Fibroblast of skin of right biceps (primary cell): ENCODE data around the gene TTLL1.
"Not testable (repeated sequence)": the region's sequence is repeated elsewhere in the genome, so short reads cannot be mapped to it uniquely, and the experiment has no call there.

ENCODE experiments used
- DNase-seq: peaks from one replicate; pipeline ENCODE4 v3.0.0-alpha.2; 2013

TTLL1 gene

DNA sequence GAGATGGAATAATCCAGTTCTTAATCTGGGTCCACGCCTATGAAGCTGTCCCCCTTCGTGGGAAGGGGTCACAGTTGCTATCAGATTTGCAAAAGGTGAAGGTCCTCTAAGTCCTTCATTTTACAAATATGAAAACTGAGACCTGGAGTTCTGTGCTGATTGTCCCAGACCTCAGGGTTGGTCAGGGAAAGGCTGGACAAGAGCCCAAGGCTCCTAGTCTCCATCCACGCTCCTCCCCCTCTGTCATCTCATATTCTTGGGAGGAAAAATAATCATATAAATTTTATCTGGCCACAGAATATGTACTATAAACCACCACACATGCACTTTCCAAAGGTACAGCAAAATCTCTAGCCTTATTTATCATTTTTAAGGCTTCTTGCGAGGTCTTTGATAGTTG, 79.7 kb downstream of the TTLL1 start:
- no peak for DNase-seq

DNA sequence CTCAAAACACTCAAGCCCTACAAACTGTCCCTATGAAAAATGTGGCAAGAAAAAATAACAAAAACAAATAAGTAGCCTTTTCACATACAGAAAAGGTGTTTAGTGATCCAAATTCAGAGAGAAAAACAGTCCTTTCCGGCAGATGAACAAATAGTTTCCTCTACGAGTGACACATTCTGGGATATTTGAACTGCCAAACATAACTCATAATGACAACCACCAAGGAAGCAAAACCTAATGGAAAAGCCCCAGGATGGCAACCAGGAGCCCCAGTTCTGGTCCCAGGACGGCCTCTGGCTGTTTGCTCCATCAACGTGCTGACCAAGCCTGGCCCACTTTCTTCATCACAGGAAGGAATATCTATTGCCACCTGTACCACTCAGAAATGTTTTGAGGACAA, 80.3 kb downstream of the TTLL1 start:
- DNase-seq = no peak

DNA sequence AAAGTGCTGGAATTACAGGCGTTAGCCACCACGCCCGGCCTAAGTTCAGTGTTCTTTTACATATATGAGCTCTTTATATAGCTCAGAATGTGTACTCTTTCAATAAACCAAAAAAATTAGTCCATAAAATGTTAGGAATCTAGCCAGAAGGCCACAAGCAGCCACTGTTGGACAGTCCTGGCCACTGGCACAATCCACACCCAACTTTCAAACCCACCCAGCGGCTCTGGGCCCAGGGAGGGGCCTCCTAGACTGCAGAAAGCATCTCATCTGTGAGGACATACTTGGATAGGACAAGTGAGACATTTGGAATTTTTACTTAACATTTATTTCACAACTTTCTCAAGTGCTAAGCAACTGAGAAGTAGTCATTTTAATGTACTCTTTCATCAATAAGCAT, 80.7 kb downstream of the TTLL1 start:
- DNase-seq = no peak

GRCh38 chr22:43007519-43008102, 81.6 kb downstream of the TTLL1 start:
- peak; percentile 58 for DNase-seq

DNA sequence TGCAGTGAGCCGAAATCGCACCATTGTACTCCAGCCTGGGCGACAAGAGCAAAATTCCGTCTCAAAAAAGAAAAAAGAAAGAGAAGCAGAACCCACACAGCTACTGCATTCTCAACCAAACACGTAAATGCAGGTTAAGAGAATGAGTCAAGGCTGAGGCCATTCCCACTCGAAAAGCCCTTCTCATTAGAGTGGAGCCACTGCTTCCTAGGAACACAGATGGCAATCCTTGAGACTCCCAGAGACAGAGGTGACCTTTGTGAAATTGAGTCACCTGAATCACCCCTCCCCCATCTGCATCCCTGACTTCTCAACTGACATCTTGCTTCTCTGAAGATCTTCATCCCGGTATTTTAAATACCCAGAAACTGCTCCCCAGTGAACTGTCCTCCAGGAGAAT, 82.4 kb downstream of the TTLL1 start:
- no peak for DNase-seq

DNA sequence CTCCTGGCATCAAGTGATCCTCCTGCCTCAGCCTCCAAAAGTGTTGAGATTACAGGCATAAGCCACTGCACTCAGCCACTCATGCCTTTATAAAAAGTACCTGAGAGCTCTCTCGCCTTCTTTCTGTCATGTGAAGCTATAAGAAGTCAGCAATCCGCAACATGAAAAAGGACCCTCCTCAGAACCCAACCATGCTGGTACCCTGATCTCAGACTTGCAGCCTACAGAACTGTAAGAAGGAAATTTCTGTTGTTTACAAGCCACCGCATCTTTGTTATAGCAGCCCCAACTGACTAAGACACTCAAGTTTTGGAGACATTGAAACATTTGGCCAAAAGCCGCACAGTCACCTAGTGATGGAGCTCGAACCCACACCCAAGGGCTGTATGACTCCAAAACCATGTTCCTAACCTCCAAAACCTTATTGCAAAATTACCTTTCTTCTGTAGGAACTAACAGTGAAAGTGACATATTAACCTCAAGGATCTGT, 83.1 kb downstream of the TTLL1 start:
- no peak for DNase-seq

- DNase-seq = no peak
Observed at GRCh38 chr22:43005106-43005505, 84.1 kb downstream of the TTLL1 start.

DNA sequence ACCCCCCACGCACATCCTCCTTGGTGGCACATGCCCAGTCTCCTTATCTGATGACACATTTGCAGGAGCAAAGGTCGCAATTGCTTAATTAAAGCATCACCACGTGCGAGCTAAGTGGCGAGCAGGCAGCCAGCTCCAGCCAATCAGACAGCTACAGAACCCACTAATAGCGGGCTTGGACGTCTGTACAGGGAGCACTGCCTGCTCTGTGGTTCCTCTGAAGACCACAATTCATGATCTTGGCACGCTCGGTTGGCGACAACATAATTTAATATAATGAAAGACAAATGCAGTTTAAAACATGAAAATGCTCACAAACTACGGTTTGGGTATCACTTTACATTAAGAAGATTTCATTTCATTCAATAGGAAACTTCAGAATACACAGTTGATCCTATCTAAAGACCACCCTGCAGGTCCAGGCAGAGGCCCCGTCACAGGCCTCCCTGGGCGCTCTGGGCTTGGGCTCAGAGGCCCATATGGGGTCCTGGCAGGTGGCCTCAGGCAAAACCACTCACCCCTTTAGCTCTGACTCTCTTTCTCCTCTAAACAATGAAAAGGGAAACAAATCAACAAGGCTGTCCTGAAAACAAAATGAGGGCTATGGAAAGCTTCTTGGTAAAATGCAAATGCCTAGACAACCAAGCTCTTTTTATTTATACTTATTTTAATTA, 84.7 kb downstream of the TTLL1 start:
- DNase-seq = peak; percentile 90

GRCh38 chr22:43002202-43002586, 87.0 kb downstream of the TTLL1 start:
- peak; percentile 92 for DNase-seq

DNA sequence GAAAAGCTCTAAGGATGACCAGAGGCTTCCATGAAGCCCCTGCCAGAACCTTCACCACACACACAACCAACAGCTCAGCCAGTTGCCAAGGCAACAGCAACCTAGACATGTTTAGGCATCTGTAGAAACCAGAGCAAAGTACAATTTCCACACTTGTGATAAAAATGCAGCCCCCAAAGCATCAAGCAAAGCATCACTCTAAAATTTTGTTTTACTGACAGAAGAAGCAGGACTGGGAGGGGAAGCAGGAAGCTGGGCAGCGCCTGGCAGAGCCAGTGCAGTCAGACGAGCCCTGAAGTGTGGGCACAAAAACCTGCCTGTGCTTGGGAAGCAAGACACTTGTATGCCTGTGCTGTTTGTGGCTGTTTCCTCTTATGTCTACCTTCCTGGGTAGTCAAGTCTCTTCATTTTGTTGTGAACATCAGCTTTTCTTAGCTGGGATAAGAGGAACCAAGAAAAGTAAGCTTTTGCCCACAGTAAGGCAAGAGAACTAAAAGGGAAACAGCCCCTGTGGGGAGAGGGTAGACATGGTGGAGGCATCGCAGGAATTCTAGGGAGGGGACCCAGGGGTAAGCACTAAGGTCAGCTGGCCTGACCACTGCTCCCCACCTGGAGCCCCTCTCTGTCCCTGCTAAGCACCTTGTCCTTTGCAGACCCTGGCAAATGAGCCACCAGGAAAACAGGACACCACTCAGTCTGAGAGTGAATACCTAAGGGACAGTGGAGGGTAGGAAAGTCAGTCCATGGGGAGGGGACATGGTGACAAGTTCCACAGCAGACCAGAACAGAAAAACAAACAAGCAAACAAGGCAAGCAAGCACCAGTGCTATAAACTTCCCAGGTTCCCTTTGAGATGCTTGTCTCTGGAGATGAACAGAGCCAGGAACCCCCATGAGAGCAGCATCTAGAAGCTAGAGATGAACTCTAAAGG, 87.7 kb downstream of the TTLL1 start:
- peak; percentile 53 for DNase-seq

DNA sequence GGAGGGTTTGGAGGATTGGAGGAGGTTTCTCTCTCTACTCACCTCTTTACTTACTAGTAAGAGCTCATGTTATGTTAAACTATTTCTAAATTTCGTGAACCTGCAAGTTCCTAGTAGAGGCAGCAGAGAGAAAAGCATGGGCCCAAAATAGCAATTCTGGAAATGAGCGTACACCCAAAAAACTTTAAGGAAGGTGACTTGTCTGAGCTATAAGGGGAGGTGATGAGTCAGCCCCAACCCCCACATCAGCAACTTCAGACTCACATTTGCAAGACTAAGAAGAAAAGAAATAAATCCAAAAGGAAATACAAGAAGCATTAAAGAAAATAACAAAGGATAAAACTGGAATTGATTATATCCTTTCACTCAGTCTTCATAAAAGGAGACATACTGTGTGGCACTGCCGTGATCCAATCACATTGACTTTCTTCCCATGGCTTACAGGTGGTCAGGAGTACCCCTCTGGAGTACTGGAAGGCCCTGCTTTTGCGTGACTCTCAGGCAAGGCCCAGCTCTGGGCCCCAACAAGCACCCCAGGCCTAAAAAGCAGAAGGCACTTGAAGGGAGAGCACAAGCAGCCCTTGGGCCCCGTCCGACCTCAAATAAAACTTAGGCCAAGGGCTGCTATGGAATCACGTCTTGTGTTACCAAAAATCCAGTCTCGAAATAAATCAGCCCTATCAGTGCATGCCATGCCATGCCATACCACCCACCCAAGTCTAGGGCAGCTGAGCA, 88.6 kb downstream of the TTLL1 start:
- peak; percentile 82 for DNase-seq

GRCh38 chr22:42997582-42998090, 91.6 kb downstream of the TTLL1 start:
- no peak for DNase-seq

DNA sequence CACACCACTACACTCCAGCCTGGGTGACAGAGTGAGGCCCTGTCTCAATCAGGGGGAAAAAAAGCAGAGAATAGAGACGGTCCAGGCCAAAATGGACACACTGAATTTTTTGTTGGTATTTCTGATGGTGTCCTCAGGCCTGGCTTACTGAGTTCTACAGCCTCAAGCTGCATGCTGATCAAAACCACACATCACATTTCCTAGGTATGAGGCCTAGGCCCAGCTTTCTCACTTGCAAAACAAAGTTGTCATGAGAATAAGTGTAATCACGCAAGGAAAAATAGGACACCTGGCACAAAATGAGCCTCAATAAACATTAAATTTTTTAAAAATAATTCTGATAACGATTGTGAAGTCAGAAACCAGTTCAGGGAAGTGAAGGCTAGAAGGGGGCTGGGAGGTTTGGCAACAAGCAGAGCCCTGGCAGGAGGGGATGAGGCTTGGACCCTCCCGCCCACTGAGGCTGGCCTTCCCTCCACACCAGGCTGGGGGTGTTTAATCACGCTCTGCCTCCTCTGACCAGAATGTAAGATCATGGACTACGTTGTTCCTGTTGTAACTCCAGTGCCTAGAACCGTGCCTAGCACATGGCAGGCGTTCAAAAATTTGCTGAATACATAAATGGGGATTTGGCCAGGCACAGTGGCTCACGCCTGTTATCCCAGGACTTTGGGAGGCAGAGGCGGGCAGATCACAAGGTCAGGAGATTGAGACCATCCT, 92.4 kb downstream of the TTLL1 start:
- no peak for DNase-seq

DNA sequence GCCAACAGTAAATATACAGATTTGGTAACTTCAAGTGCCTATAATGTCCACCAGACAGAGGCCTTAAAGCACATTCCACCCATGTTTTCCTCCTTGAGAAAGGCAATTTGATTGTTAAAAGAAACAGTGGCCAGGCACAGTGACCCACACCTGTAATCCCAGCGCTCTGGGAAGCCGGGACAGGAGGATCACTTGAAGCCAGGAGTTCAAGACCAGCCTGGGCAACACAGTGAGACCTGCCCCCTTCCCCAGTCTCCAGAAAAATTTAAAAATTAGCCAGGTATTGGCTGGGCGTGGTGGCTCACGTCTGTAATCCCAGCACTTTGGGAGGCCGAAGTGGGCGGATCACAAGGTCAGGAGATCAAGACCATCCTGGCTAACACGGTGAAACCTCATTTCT, 93.5 kb downstream of the TTLL1 start:
- DNase-seq = not testable (repeated sequence)

- DNase-seq = peak; percentile 93
Observed at GRCh38 chr22:42994917-42995562, 94.2 kb downstream of the TTLL1 start.

GRCh38 chr22:42994276-42994916, 94.8 kb downstream of the TTLL1 start:
- DNase-seq = no peak

DNA sequence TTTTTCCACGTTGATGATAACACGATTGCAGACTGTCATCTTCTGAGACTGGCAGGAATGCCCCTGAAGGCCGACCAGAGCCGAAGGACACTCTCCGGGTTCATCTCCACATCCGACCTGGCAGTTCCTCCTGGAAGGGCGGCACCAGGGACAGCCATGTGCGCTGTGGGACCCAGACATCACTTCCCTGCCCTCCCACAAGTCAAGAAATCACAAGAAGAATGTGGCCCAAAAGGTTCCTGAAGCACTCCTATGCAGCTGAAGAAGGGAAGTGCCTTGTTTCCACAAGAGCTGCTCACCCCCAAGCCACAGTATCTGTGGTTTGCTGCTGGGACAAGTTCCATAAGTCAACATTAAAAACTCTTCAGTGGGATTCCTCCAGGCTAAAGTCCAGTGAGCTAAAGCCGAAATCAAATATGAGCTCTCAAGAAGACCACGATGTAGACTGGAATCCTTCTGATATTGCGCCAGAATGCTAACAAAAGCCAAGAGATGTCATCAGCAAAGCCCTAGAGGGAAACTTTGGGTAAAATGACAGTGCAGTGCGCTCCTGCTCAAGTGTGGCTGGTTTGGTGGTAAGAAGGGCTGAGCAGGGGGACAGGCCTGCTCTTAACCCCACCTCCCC, 95.4 kb downstream of the TTLL1 start:
- peak; percentile 87 for DNase-seq

- no peak for DNase-seq
Observed at GRCh38 chr22:42992886-42993479, 96.2 kb downstream of the TTLL1 start.

GRCh38 chr22:42992092-42992491, 97.1 kb downstream of the TTLL1 start:
- no peak for DNase-seq

DNA sequence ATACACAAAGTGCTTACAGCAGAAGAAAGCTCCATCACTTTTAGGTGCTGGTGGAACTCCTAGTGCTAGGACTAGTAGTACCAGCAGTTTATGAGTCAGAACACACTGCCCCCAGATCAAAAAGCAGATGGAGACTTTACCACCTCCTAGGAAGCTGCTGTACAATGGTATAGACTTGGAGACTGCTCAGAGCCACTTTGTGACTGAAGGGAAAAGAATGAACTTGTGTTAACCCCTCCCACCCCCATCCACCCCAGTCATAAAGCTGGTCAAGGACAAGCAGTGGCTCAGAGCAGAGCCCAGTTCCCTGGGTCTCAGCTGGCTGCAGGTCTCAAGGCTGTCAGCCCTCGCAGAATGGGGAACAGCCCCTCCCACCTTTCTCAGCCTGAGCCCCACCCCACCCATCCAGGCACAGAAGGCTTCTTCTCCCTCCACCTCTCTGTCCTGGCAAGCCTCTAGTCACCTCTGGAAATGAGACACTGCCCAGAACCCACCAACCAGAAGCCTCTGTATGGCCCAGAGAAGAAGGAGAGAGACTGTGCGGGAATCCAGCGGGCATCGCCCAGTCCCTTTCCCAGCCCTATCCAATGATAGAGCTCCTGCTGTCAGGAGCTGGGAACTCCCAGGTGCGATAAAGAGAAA, 98.1 kb downstream of the TTLL1 start:
- DNase-seq = peak; percentile 92
